GM12865 (cell line): Measurements from ENCODE around the gene HHEX.

ENCODE experiments used
- DNase-seq: peaks from one replicate; pipeline ENCODE4 v3.0.0; 2010; ENCODE audit warnings: low read depth
- H3K4me3 ChIP-seq: 2 replicates; pipeline ENCODE4 v1.5.1; 2011; ENCODE audit warnings: mild to moderate bottlenecking, low read depth, low read length, control low read depth
- TF ChIP-seq, protein P1 (sequence below): IDR thresholded peaks from 2 replicates; pipeline ENCODE4 v1.5.1; 2011; ENCODE audit warnings: low read length, control low read depth, low read depth, inconsistent platforms; ENCODE audit not compliant: insufficient read depth; ENCODE audit errors: missing control alignments

Gene HHEX

DNA sequence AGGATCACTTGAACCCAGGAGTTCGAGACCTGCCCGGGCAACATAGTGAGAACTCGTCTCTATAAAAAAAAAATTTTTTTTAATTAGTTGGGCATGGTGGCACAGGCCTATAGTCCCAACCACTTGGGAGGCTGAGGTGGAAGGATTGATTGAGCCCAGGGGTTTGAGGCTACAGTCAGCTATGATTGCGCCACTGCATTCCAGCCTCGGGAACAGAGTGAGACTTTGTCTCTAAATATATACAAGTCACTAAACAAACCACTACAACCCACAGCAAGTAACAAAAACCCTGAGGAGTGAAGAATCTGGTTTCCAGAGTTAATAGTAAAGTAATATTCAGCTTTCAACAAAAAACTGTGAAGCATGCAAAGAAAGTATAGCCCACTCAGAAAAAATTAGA lies 32.7 kb upstream of the HHEX start:
- DNase-seq, result no peak

DNA sequence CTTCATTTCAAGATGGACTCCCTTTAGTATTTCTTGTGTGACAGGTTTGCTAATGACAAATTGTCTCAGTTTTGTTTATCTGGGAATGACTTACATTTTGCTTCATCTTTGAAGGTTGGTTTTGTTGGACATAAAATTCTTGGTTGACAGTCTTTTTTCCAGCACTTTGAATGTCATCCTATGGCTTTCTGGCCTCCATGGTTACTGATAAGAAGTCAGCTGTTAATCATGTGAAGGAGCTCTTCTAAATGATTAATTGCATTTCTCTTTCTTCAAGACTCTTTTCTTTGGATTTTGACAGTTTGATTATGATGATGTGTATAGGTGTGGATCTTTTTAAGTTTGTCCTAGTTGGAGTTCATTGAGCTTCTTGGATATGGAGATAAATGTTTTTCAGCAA lies 26.9 kb upstream of the HHEX start:
- TF ChIP-seq, protein P1, sequence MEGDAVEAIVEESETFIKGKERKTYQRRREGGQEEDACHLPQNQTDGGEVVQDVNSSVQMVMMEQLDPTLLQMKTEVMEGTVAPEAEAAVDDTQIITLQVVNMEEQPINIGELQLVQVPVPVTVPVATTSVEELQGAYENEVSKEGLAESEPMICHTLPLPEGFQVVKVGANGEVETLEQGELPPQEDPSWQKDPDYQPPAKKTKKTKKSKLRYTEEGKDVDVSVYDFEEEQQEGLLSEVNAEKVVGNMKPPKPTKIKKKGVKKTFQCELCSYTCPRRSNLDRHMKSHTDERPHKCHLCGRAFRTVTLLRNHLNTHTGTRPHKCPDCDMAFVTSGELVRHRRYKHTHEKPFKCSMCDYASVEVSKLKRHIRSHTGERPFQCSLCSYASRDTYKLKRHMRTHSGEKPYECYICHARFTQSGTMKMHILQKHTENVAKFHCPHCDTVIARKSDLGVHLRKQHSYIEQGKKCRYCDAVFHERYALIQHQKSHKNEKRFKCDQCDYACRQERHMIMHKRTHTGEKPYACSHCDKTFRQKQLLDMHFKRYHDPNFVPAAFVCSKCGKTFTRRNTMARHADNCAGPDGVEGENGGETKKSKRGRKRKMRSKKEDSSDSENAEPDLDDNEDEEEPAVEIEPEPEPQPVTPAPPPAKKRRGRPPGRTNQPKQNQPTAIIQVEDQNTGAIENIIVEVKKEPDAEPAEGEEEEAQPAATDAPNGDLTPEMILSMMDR, result no peak
- no peak for DNase-seq
- H3K4me3 ChIP-seq, result no peak overlapping the region

More for the DNA sequence above, 32.7 kb upstream of the HHEX start:
- TF ChIP-seq, protein P1, result no peak
- no peak overlapping the region for H3K4me3 ChIP-seq

DNA sequence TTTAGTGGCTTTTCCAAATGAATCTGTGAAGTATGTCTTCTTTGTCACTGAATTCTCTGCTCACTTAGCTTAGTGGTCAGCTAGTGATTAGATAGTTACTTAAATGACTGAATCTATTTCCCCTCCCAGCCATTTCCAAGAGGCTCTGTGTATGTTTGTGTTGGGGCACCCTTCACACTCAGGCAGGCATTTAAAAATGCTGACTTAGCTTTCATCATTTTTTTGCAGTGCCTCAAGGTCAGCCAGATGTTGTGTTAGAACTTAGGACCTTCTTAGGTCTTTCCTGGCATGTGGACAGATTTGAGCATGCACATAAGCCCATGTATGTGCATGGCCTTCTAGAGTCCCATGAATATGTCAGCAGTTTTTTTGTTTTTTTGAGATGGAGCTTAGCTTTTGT lies 25.4 kb upstream of the HHEX start:
- TF ChIP-seq, protein P1, result no peak
- no peak overlapping the region for H3K4me3 ChIP-seq
- DNase-seq, result no peak

DNA sequence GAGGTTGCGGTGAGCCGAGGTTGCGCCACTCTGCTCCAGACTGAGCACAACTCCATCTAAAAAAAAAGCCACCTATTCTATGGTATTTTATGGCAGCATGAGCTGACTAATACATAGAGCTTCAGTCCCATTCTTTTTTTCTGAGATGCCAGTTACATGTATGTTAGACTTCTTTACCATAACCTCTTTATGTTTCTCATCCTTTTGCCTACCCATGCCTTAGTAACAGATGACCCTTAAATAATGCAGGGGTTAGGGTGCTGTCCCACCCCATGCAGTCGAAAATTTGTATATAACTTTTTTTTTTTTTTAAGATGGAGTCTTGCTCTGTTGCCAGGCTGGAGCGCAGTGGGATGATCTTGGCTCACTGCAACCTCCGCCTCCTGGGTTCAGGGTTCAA lies 22.7 kb upstream of the HHEX start:
- TF ChIP-seq, protein P1, result no peak
- DNase-seq, result no peak

DNA sequence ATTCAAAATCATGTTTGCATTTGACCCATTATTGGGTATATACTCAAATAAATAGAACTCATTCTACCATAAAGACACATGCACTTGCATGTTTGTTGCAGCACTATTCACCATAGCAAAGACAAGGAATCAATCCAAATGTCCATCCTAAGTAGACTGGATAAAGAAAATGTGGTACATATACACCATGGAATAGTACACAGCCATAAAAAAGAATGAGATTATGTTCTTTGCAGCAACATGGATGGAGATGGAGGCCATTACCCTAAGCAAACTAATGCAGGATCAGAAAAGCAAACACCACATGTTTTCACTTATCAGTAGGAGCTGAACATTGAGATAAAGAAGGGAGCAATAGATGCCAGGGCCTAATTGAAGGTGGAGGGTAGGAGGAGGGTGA lies 12.0 kb upstream of the HHEX start:
- TF ChIP-seq, protein P1, result no peak
- H3K4me3 ChIP-seq, result no peak overlapping the region

More for the DNA sequence above, 22.7 kb upstream of the HHEX start:
- no peak overlapping the region for H3K4me3 ChIP-seq

DNA sequence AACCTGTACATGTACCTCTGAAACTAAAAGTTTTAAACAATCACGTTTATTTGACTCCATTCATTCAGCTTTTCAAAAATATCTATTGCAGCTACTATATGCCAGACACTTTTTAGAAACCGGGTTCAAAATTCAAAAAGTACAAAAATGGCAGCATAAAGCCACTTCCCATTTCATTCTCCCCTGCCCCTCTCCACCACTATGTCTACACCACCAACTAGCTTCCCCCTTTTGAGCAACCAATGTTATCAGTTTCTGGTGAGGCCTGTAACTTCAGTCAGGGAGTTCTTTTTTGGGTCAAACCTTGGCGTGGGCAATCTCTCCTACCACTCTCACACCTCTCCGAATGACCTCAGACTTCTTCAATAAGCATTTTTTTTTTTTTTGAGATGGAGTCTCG lies 11.5 kb upstream of the HHEX start:
- H3K4me3 ChIP-seq, result no peak overlapping the region
- no peak for DNase-seq
- TF ChIP-seq, protein P1, result no peak

More for the DNA sequence above, 12.0 kb upstream of the HHEX start:
- DNase-seq, result no peak

DNA sequence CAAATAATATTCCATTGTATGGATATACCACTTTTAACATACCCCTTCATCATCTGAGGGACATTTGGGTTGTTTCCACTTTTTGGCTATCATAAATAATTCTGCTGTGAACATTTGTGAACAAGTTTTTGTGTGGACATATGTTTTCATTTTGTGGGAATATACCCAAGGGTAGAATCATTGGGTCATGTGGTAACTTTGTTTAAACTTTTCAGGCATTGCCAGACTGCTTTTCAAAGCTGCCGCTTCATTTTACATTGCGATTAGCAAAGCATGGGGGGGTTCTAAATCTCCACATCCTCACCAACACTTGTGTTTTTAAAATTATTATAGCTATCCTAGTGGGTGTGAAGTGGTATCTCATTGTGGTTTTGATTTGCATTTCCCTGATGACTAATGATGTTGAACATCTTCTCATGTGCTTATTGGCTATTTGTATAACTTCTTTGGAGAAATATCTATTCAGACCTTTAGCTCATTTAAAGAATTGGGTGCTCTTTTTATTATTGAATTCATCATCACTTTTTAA lies 8.4 kb upstream of the HHEX start:
- H3K4me3 ChIP-seq, result no peak overlapping the region
- DNase-seq, result no peak
- TF ChIP-seq, protein P1, result no peak
